Measurements from ENCODE around the gene DDX11.
"Not testable (repeated sequence)": the region's sequence is repeated elsewhere in the genome, so short reads cannot be mapped to it uniquely, and the experiment has no call there.

DNA sequence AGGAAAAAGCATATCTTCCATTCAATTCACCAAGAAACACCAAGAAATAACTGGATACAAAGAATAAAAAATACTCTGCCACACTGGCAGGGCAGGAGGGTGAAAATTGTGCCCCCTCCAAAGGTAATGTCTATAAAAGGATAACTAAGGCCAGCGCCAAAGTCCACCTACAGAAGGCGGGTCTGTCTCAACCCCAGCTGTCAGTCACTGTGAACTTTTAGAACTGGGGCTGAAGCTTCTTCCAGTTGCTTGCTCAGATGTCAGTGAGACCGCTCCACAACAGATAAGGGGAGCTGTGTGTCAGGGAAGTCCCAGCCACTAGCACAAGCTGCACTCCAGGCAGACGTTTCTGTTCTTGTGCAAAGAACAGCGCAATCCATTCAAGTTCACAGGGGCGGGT lies 36.1 kb downstream of the DDX11 start:
- not testable (repeated sequence) for TF ChIP-seq EZH2 (IDR thresholded peaks at IDR 0.05; ENCODE audit: low read depth); CTCF (conservative IDR thresholded peaks at IDR 0.05)
